ENCODE data around the gene KIAA1586.

- TF ChIP-seq EZH2 (IDR thresholded peaks at IDR 0.05) (no peak), POLR2AphosphoS5 (IDR thresholded peaks at IDR 0.05; ENCODE audit: borderline replicate concordance, low read depth, low read length) (no peak)
These were observed 25.3 kb upstream of the KIAA1586 start for GRCh38 chr6:57021086-57021720.

Measured in SK-N-MC (cell line).